ENCODE results near the gene C12orf42. TPM values are rescaled to one million over a fixed set of nuclear protein-coding genes. Genes with fewer than 3 reads are reported as not detected.

Gene C12orf42
- total RNA-seq, 1 experiment from 2014 or later: not detected

DNA sequence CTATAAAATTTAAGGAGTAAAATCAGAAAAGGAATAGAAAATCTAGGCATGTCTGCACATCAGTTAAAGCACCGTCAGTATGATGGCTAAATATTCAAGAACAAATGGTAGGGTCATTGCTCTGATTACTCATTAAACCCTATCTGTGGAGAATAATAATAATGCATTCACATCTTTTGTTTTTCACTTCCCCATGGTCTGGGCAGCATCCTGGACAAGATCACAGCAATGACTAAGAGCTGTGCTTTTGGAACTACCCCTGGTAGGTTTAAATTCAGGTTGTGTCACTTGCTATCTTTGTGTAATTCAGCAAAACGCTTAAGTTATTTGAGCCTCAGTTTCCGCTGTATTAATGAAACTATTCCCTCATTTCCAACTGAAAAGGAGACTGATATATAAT, 33.1 kb downstream of the C12orf42 start:
- Histone ChIP-seq H3K9ac (ENCODE audit: low read length) (no peak overlapping the region), H3K27ac (ENCODE audit: low read depth, low read length) (no peak overlapping the region), H3K79me2 (ENCODE audit: insufficient read depth, low read length) (no peaks in the 10 kb centered on the region), H3K4me1 (ENCODE audit: control insufficient read depth in 1 of 2, insufficient read depth in 2 of 2, low read length in 2 of 2) (no peaks in the 10 kb centered on the region), H3K9me3 (ENCODE audit: control insufficient read depth in 1 of 2, insufficient read depth in 1 of 2, low read depth in 1 of 2, low read length in 2 of 2) (no peaks in the 10 kb centered on the region), H3K4me2 (ENCODE audit: low read length) (no peak overlapping the region), H2AFZ (ENCODE audit: low read depth, low read length, poor library complexity, severe bottlenecking) (no peak overlapping the region), H3K4me3 (replicated peaks in 1 of 2; ENCODE audit: low read depth in 1 of 2, low read length in 2 of 2) (no peak overlapping the region), H3K27me3 (ENCODE audit: insufficient read depth, low read length) (peaks cover 30% of the 10 kb centered on the region; the same call in 1 of the 2 replicates), H4K20me1 (ENCODE audit: insufficient read depth) (no peaks in the 10 kb centered on the region), H3K9me2 (ENCODE audit: insufficient read depth) (no peaks in the 10 kb centered on the region), H3K36me3 (ENCODE audit: control insufficient read depth in 1 of 2, insufficient read depth in 2 of 2, low read length in 2 of 2) (no peaks in the 10 kb centered on the region)
- TF ChIP-seq FOSL1 (IDR thresholded peaks at IDR 0.05; ENCODE audit: low read depth): no peak
- no peak for TF ChIP-seq CTCF (IDR thresholded peaks at IDR 0.05 in 2 of 3, conservative IDR thresholded peaks at IDR 0.05 in 1 of 3; ENCODE audit: borderline replicate concordance in 1 of 3, insufficient read depth in 1 of 3, low read depth in 2 of 3, low read length in 2 of 3)
- no peak for TF ChIP-seq ELF1 (IDR thresholded peaks at IDR 0.05; ENCODE audit: borderline replicate concordance, low read depth)
- TF ChIP-seq JUND (IDR thresholded peaks at IDR 0.05): no peak
- no peak for TF ChIP-seq SP1 (IDR thresholded peaks at IDR 0.05; ENCODE audit: low read depth)
- no peak for TF ChIP-seq POLR2AphosphoS5 (IDR thresholded peaks at IDR 0.05; ENCODE audit: low read depth, low read length)
- no peak for TF ChIP-seq POLR2A (IDR thresholded peaks at IDR 0.05; ENCODE audit: borderline replicate concordance, extremely low read depth, insufficient read depth, insufficient read length)
- TF ChIP-seq TCF7L2 (IDR thresholded peaks at IDR 0.05; ENCODE audit: borderline replicate concordance, extremely low read depth, insufficient read depth, insufficient read length): no peak
- TF ChIP-seq ATF3 (IDR thresholded peaks at IDR 0.05): no peak
- no TSS peak for BruUV-seq (replicated peaks)
- DNase-seq (ENCODE audit: low read depth, low spot score): no peak
- ChIA-PET POLR2A (no interaction called here), CTCF (no interaction called here), RAD21 (ENCODE audit: low non-redundant PET in 1 of 2, low total read pairs in 2 of 2, uncharacterized antibody in 2 of 2, unreplicated experiment in 2 of 2) (no interaction called here)
- intact Hi-C loops (cut with micrococcal nuclease): no loop called here
- ATAC-seq: no peak

DNA sequence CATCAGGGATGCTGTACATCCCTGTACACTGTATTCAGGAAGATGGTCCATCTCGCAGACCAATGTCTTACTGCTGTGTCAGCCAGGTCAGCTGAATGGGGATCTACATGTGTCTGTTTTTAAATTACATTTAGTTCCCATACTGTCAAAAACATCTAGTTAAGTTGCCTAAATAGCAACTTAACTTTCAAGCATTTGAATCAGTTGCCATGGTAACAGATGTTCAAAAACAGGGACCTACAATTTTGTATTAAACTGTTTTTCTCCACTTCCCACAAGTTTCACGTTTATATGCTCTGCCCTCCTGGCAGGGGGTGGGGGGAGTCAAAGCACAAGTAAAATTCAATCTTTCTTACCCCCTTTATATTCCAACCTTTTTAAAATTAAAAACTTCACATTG, 38.3 kb downstream of the C12orf42 start:
- DNase-seq (ENCODE audit: low read depth, low spot score): no peak
- Histone ChIP-seq H3K79me2 (ENCODE audit: insufficient read depth, low read length) (no peaks in the 10 kb centered on the region), H3K9me2 (ENCODE audit: insufficient read depth) (no peaks in the 10 kb centered on the region), H3K9ac (ENCODE audit: low read length) (no peak overlapping the region), H3K27me3 (ENCODE audit: insufficient read depth, low read length) (peaks cover 51% of the 10 kb centered on the region), H3K4me3 (replicated peaks in 1 of 2; ENCODE audit: low read depth in 1 of 2, low read length in 2 of 2) (no peak overlapping the region), H3K9me3 (ENCODE audit: control insufficient read depth in 1 of 2, insufficient read depth in 1 of 2, low read depth in 1 of 2, low read length in 2 of 2) (no peaks in the 10 kb centered on the region), H4K20me1 (ENCODE audit: insufficient read depth) (no peaks in the 10 kb centered on the region), H3K27ac (ENCODE audit: low read depth, low read length) (no peak overlapping the region), H3K4me2 (ENCODE audit: low read length) (no peak overlapping the region), H3K36me3 (ENCODE audit: control insufficient read depth in 1 of 2, insufficient read depth in 2 of 2, low read length in 2 of 2) (no peaks in the 10 kb centered on the region), H3K4me1 (ENCODE audit: control insufficient read depth in 1 of 2, insufficient read depth in 2 of 2, low read length in 2 of 2) (no peaks in the 10 kb centered on the region), H2AFZ (ENCODE audit: low read depth, low read length, poor library complexity, severe bottlenecking) (no peak overlapping the region)
- TF ChIP-seq ZFX (IDR thresholded peaks at IDR 0.05): no peak
- ChIA-PET RAD21 (ENCODE audit: low non-redundant PET in 1 of 2, low total read pairs in 2 of 2, uncharacterized antibody in 2 of 2, unreplicated experiment in 2 of 2) (no interaction called here), POLR2A (no interaction called here), CTCF (no interaction called here)
- no peak for ATAC-seq
- no TSS peak for BruUV-seq (replicated peaks)
- intact Hi-C loops (cut with micrococcal nuclease): no loop called here

All from HCT116 (cell line).